Activated T-cell treated with anti-CD3 and anti-CD28 coated beads for 24 hours (primary cell): ENCODE data around the gene DMPK.

Source experiments
- DNase-seq: peaks from one replicate; pipeline ENCODE4 v3.0.0-alpha.2; 2020; ENCODE audit warnings: low read depth

The DMPK gene

GRCh38 chr19:45782162-45782691, at the start of gene DMPK:
DMPK (minus strand) TSS chr19:45782490; CDS start chr19:45782352, 138 bp downstream.
- DNase-seq, result no peak

GRCh38 chr19:45828945-45829344, 46.7 kb upstream of the DMPK start:
- no peak for DNase-seq

GRCh38 chr19:45828523-45828922, 46.2 kb upstream of the DMPK start:
- DNase-seq, result no peak

GRCh38 chr19:45827459-45828093, 45.3 kb upstream of the DMPK start:
- DNase-seq, result no peak

GRCh38 chr19:45826934-45827333, 44.6 kb upstream of the DMPK start:
- DNase-seq, result no peak

- DNase-seq, result no peak
Observed at GRCh38 chr19:45825917-45826893, 43.9 kb upstream of the DMPK start.

GRCh38 chr19:45825263-45825605, 42.9 kb upstream of the DMPK start:
- DNase-seq, result no peak

- no peak for DNase-seq
Observed at GRCh38 chr19:45824531-45825262, 42.4 kb upstream of the DMPK start.

- no peak for DNase-seq
Observed at GRCh38 chr19:45824041-45824471, 41.8 kb upstream of the DMPK start.

- DNase-seq, result no peak
Observed at GRCh38 chr19:45823182-45823581, 40.9 kb upstream of the DMPK start.

GRCh38 chr19:45822716-45823115, 40.4 kb upstream of the DMPK start:
- no peak for DNase-seq

GRCh38 chr19:45821570-45821969, 39.3 kb upstream of the DMPK start:
- no peak for DNase-seq

- no peak for DNase-seq
Observed at GRCh38 chr19:45821103-45821521, 38.8 kb upstream of the DMPK start.

- no peak for DNase-seq
Observed at GRCh38 chr19:45820413-45821102, 38.3 kb upstream of the DMPK start.

GRCh38 chr19:45819769-45820168, 37.5 kb upstream of the DMPK start:
- no peak for DNase-seq

GRCh38 chr19:45817725-45818301, 35.5 kb upstream of the DMPK start:
- no peak for DNase-seq

GRCh38 chr19:45817010-45817724, 34.9 kb upstream of the DMPK start:
- DNase-seq, result peak; percentile 95

GRCh38 chr19:45816236-45817009, 34.1 kb upstream of the DMPK start:
- DNase-seq, result no peak

- DNase-seq, result no peak
Observed at GRCh38 chr19:45815481-45816216, 33.4 kb upstream of the DMPK start.
